ENCODE data around the gene RSPRY1. TPM values are rescaled to one million over a fixed set of nuclear protein-coding genes. Genes with fewer than 3 reads are reported as not detected.

The RSPRY1 gene
- total RNA-seq, 1 donor from 2014 or later = 46.6 TPM

- Mint-ChIP-seq H3K27me3 (ENCODE audit: insufficient read depth, low read depth) (no peaks in the 10 kb centered on the region), H3K4me1 (peaks cover 15% of the 10 kb centered on the region), H3K9me3 (no peaks in the 10 kb centered on the region), H3K36me3 (peaks cover 22% of the 10 kb centered on the region), H3K4me3 (no peak overlapping the region), H3K27ac (no peak overlapping the region)
- no peak overlapping the region for H3K9ac ChIP-seq
- no peaks in the 10 kb centered on the region for H3K79me2 ChIP-seq (ENCODE audit: low read depth)
- H3K4me1 ChIP-seq = peaks cover 14% of the 10 kb centered on the region
- peaks cover 19% of the 10 kb centered on the region for H3F3A ChIP-seq (ENCODE audit: low read depth)
- no peaks in the 10 kb centered on the region for H3K9me3 ChIP-seq (ENCODE audit: low read depth)
- no peak for DNase-seq (ENCODE audit: low spot score)
- no peaks in the 10 kb centered on the region for H3K27me3 ChIP-seq
- no peak overlapping the region for H2AFZ ChIP-seq (replicated peaks)
- H3K4me2 ChIP-seq = no peak overlapping the region
- TF ChIP-seq CTCF (IDR thresholded peaks at IDR 0.05) (no peak), EZH2phosphoT487 (IDR thresholded peaks at IDR 0.05) (no peak), EZH2 (IDR thresholded peaks at IDR 0.05) (no peak)
- peaks cover 20% of the 10 kb centered on the region for H3K36me3 ChIP-seq
- H3K27ac ChIP-seq = no peak overlapping the region
- no peak overlapping the region for H3K4me3 ChIP-seq
- peaks cover 14% of the 10 kb centered on the region for H4K20me1 ChIP-seq (ENCODE audit: low read depth)
Observed at GRCh38 chr16:57165938-57166337, 20.2 kb upstream of the RSPRY1 start.

GRCh38 chr16:57166451-57166850, 19.7 kb upstream of the RSPRY1 start:
- Histone ChIP-seq H2AFZ (replicated peaks) (no peak overlapping the region), H3K4me2 (no peak overlapping the region), H3K4me3 (no peak overlapping the region), H3K9me3 (ENCODE audit: low read depth) (no peaks in the 10 kb centered on the region), H3K9ac (no peak overlapping the region), H3K36me3 (peaks cover 20% of the 10 kb centered on the region), H3F3A (ENCODE audit: low read depth) (peaks cover 19% of the 10 kb centered on the region), H4K20me1 (ENCODE audit: low read depth) (peaks cover 14% of the 10 kb centered on the region), H3K27ac (no peak overlapping the region), H3K79me2 (ENCODE audit: low read depth) (no peaks in the 10 kb centered on the region), H3K27me3 (no peaks in the 10 kb centered on the region), H3K4me1 (peaks cover 14% of the 10 kb centered on the region)
- H3K27ac Mint-ChIP-seq = no peak overlapping the region
- H3K4me3 Mint-ChIP-seq = no peak overlapping the region
- no peak for DNase-seq (ENCODE audit: low spot score)
- H3K36me3 Mint-ChIP-seq = peaks cover 27% of the 10 kb centered on the region
- TF ChIP-seq CTCF (IDR thresholded peaks at IDR 0.05) (no peak), EZH2 (IDR thresholded peaks at IDR 0.05) (no peak), EZH2phosphoT487 (IDR thresholded peaks at IDR 0.05) (no peak)
- no peaks in the 10 kb centered on the region for H3K27me3 Mint-ChIP-seq (ENCODE audit: insufficient read depth, low read depth)
- H3K4me1 Mint-ChIP-seq = peaks cover 20% of the 10 kb centered on the region
- H3K9me3 Mint-ChIP-seq = no peaks in the 10 kb centered on the region

GRCh38 chr16:57166951-57167350, 19.2 kb upstream of the RSPRY1 start:
- no peak overlapping the region for H3K27ac ChIP-seq
- no peaks in the 10 kb centered on the region for H3K9me3 Mint-ChIP-seq

More at GRCh38 chr16:57166951-57167350, 19.2 kb upstream of the RSPRY1 start:
- peaks cover 14% of the 10 kb centered on the region for H4K20me1 ChIP-seq (ENCODE audit: low read depth)
- peaks cover 19% of the 10 kb centered on the region for H3F3A ChIP-seq (ENCODE audit: low read depth)
- Mint-ChIP-seq H3K4me1 (peaks cover 22% of the 10 kb centered on the region), H3K4me3 (no peak overlapping the region), H3K27ac (no peak overlapping the region), H3K36me3 (peaks cover 31% of the 10 kb centered on the region), H3K27me3 (ENCODE audit: insufficient read depth, low read depth) (no peaks in the 10 kb centered on the region)
- no peaks in the 10 kb centered on the region for H3K9me3 ChIP-seq (ENCODE audit: low read depth)
- no peaks in the 10 kb centered on the region for H3K27me3 ChIP-seq
- no peak overlapping the region for H3K9ac ChIP-seq
- no peak overlapping the region for H3K4me3 ChIP-seq
- H3K79me2 ChIP-seq (ENCODE audit: low read depth) = no peaks in the 10 kb centered on the region
- no peak for TF ChIP-seq CTCF (IDR thresholded peaks at IDR 0.05)
- no peak for TF ChIP-seq EZH2phosphoT487 (IDR thresholded peaks at IDR 0.05)
- TF ChIP-seq EZH2 (IDR thresholded peaks at IDR 0.05) = no peak
- no peak for DNase-seq (ENCODE audit: low spot score)
- peaks cover 14% of the 10 kb centered on the region for H3K4me1 ChIP-seq
- H3K36me3 ChIP-seq = peaks cover 18% of the 10 kb centered on the region
- no peak overlapping the region for H2AFZ ChIP-seq (replicated peaks)
- H3K4me2 ChIP-seq = no peak overlapping the region

All from neural progenitor cell (in vitro differentiated cells).